Measurements from ENCODE around the gene BASP1.
A peak's percentile ranks its signal among the peaks of the same experiment; 100 is the strongest.

Gene BASP1

GRCh38 chr5:17283121-17283415 lies 65.6 kb downstream of the BASP1 start:
- H4K91ac ChIP-seq (ENCODE audit: low read depth, low read length), result no peak overlapping the region
- no CpG with 5 or more reads among the region's 2 CpGs for WGBS (ENCODE audit: extremely low coverage, insufficient coverage, insufficient read length)
- no peak overlapping the region for H3K4ac ChIP-seq (ENCODE audit: low read depth, low read length)
- no peak overlapping the region for H2BK120ac ChIP-seq (ENCODE audit: insufficient read depth, low read length, poor library complexity)
- no peak overlapping the region for H3K23ac ChIP-seq (ENCODE audit: low read length)
- no peak overlapping the region for H3K4me3 ChIP-seq (ENCODE audit: low read depth, low read length)
- H3K18ac ChIP-seq (ENCODE audit: low read length), result no peak overlapping the region
- no peak overlapping the region for H3K27ac ChIP-seq (ENCODE audit: low read depth, low read length)
- H4K8ac ChIP-seq (ENCODE audit: low read depth, low read length), result no peak overlapping the region
- H3K9me3 ChIP-seq (ENCODE audit: insufficient read depth, low read depth, low read length), result no peaks in the 10 kb centered on the region
- H3K79me2 ChIP-seq (ENCODE audit: control insufficient read depth, insufficient read depth, low read length, poor library complexity), result no peaks in the 10 kb centered on the region
- no peaks in the 10 kb centered on the region for H3K36me3 ChIP-seq (ENCODE audit: control insufficient read depth in 1 of 2, insufficient read depth in 2 of 2, low read length in 2 of 2)
- H3K9ac ChIP-seq (ENCODE audit: low read length), result no peak overlapping the region
- no peak overlapping the region for H2BK5ac ChIP-seq (ENCODE audit: low read depth, low read length, poor library complexity)
- no peak for DNase-seq
- no peak overlapping the region for H2AK5ac ChIP-seq (ENCODE audit: low read length)
- H3K4me2 ChIP-seq (ENCODE audit: low read length), result no peak overlapping the region
- no peak overlapping the region for H4K12ac ChIP-seq (ENCODE audit: low read depth, low read length)
- no peak overlapping the region for H3K14ac ChIP-seq (ENCODE audit: low read length)
- H2BK12ac ChIP-seq (ENCODE audit: low read length), result no peak overlapping the region
- H3K79me1 ChIP-seq (ENCODE audit: low read length), result no peaks in the 10 kb centered on the region
- H2AFZ ChIP-seq (ENCODE audit: insufficient read depth, low read length, poor library complexity), result no peak overlapping the region
- no peaks in the 10 kb centered on the region for H3K27me3 ChIP-seq (ENCODE audit: insufficient read depth, low read length)
- H3K4me1 ChIP-seq (ENCODE audit: control insufficient read depth in 1 of 2, insufficient read depth in 2 of 2, low read length in 2 of 2), result no peaks in the 10 kb centered on the region

- H4K8ac ChIP-seq (ENCODE audit: low read depth, low read length), result no peak overlapping the region
- H3K4ac ChIP-seq (ENCODE audit: low read depth, low read length), result no peak overlapping the region
- H3K4me2 ChIP-seq (ENCODE audit: low read length), result no peak overlapping the region
- H3K36me3 ChIP-seq (ENCODE audit: control insufficient read depth in 1 of 2, insufficient read depth in 2 of 2, low read length in 2 of 2), result no peaks in the 10 kb centered on the region
- H3K27me3 ChIP-seq (ENCODE audit: insufficient read depth, low read length), result no peaks in the 10 kb centered on the region
- H3K4me3 ChIP-seq (ENCODE audit: low read depth, low read length), result no peak overlapping the region
- H3K23ac ChIP-seq (ENCODE audit: low read length), result no peak overlapping the region
- no peak for DNase-seq
- no peak overlapping the region for H3K9ac ChIP-seq (ENCODE audit: low read length)
- H4K12ac ChIP-seq (ENCODE audit: low read depth, low read length), result no peak overlapping the region
- no CpG with 5 or more reads among the region's 4 CpGs for WGBS (ENCODE audit: extremely low coverage, insufficient coverage, insufficient read length)
- no peak overlapping the region for H2BK12ac ChIP-seq (ENCODE audit: low read length)
- H3K79me2 ChIP-seq (ENCODE audit: control insufficient read depth, insufficient read depth, low read length, poor library complexity), result no peaks in the 10 kb centered on the region
- no peak overlapping the region for H2AK5ac ChIP-seq (ENCODE audit: low read length)
- no peak overlapping the region for H3K18ac ChIP-seq (ENCODE audit: low read length)
- no peak overlapping the region for H2BK5ac ChIP-seq (ENCODE audit: low read depth, low read length, poor library complexity)
- no peak overlapping the region for H3K14ac ChIP-seq (ENCODE audit: low read length)
- peaks cover 4 to 13% of the 10 kb centered on the region in 2 experiments for H3K4me1 ChIP-seq (ENCODE audit: control insufficient read depth in 1 of 2, insufficient read depth in 2 of 2, low read length in 2 of 2)
- H3K27ac ChIP-seq (ENCODE audit: low read depth, low read length), result no peak overlapping the region
- no peak overlapping the region for H4K91ac ChIP-seq (ENCODE audit: low read depth, low read length)
- peaks cover 5% of the 10 kb centered on the region for H3K79me1 ChIP-seq (ENCODE audit: low read length)
- H3K9me3 ChIP-seq (ENCODE audit: insufficient read depth, low read depth, low read length), result no peaks in the 10 kb centered on the region
- no peak overlapping the region for H2BK120ac ChIP-seq (ENCODE audit: insufficient read depth, low read length, poor library complexity)
- H2AFZ ChIP-seq (ENCODE audit: insufficient read depth, low read length, poor library complexity), result no peak overlapping the region
Measured at GRCh38 chr5:17287501-17288155, 70.2 kb downstream of the BASP1 start.

- Histone ChIP-seq H3K4me2 (ENCODE audit: low read length) (no peak overlapping the region), H3K4me1 (ENCODE audit: control insufficient read depth in 1 of 2, insufficient read depth in 2 of 2, low read length in 2 of 2) (peaks cover 4 to 13% of the 10 kb centered on the region in 2 experiments), H3K27ac (ENCODE audit: low read depth, low read length) (no peak overlapping the region), H3K27me3 (ENCODE audit: insufficient read depth, low read length) (no peaks in the 10 kb centered on the region), H3K9me3 (ENCODE audit: insufficient read depth, low read depth, low read length) (no peaks in the 10 kb centered on the region), H3K23ac (ENCODE audit: low read length) (no peak overlapping the region), H3K79me1 (ENCODE audit: low read length) (peaks cover 5% of the 10 kb centered on the region), H2AFZ (ENCODE audit: insufficient read depth, low read length, poor library complexity) (no peak overlapping the region), H4K12ac (ENCODE audit: low read depth, low read length) (no peak overlapping the region), H4K8ac (ENCODE audit: low read depth, low read length) (no peak overlapping the region), H3K14ac (ENCODE audit: low read length) (no peak overlapping the region), H2BK120ac (ENCODE audit: insufficient read depth, low read length, poor library complexity) (no peak overlapping the region), H2AK5ac (ENCODE audit: low read length) (no peak overlapping the region), H4K91ac (ENCODE audit: low read depth, low read length) (no peak overlapping the region), H3K18ac (ENCODE audit: low read length) (no peak overlapping the region), H3K36me3 (ENCODE audit: control insufficient read depth in 1 of 2, insufficient read depth in 2 of 2, low read length in 2 of 2) (no peaks in the 10 kb centered on the region), H2BK5ac (ENCODE audit: low read depth, low read length, poor library complexity) (no peak overlapping the region), H3K4me3 (ENCODE audit: low read depth, low read length) (no peak overlapping the region), H3K4ac (ENCODE audit: low read depth, low read length) (no peak overlapping the region), H3K79me2 (ENCODE audit: control insufficient read depth, insufficient read depth, low read length, poor library complexity) (no peaks in the 10 kb centered on the region), H2BK12ac (ENCODE audit: low read length) (no peak overlapping the region), H3K9ac (ENCODE audit: low read length) (no peak overlapping the region)
- no CpG with 5 or more reads among the region's 3 CpGs for WGBS (ENCODE audit: extremely low coverage, insufficient coverage, insufficient read length)
- no peak for DNase-seq
Measured at GRCh38 chr5:17288570-17288969, 71.1 kb downstream of the BASP1 start.

- Histone ChIP-seq H4K12ac (ENCODE audit: low read depth, low read length) (no peak overlapping the region), H3K18ac (ENCODE audit: low read length) (no peak overlapping the region), H3K9ac (ENCODE audit: low read length) (no peak overlapping the region), H3K4me1 (ENCODE audit: control insufficient read depth in 1 of 2, insufficient read depth in 2 of 2, low read length in 2 of 2) (peaks cover 4 to 13% of the 10 kb centered on the region in 2 experiments), H2AK5ac (ENCODE audit: low read length) (no peak overlapping the region), H3K79me2 (ENCODE audit: control insufficient read depth, insufficient read depth, low read length, poor library complexity) (no peaks in the 10 kb centered on the region), H3K9me3 (ENCODE audit: insufficient read depth, low read depth, low read length) (no peaks in the 10 kb centered on the region), H3K36me3 (ENCODE audit: control insufficient read depth in 1 of 2, insufficient read depth in 2 of 2, low read length in 2 of 2) (no peaks in the 10 kb centered on the region), H3K79me1 (ENCODE audit: low read length) (peaks cover 5% of the 10 kb centered on the region), H3K14ac (ENCODE audit: low read length) (no peak overlapping the region), H3K27me3 (ENCODE audit: insufficient read depth, low read length) (no peaks in the 10 kb centered on the region), H2BK12ac (ENCODE audit: low read length) (peak overlapping the region; percentile 26), H3K4ac (ENCODE audit: low read depth, low read length) (no peak overlapping the region), H3K4me3 (ENCODE audit: low read depth, low read length) (no peak overlapping the region), H4K8ac (ENCODE audit: low read depth, low read length) (no peak overlapping the region), H2BK120ac (ENCODE audit: insufficient read depth, low read length, poor library complexity) (no peak overlapping the region), H3K4me2 (ENCODE audit: low read length) (no peak overlapping the region), H3K23ac (ENCODE audit: low read length) (no peak overlapping the region), H2AFZ (ENCODE audit: insufficient read depth, low read length, poor library complexity) (no peak overlapping the region), H4K91ac (ENCODE audit: low read depth, low read length) (peak overlapping the region; percentile 13), H2BK5ac (ENCODE audit: low read depth, low read length, poor library complexity) (no peak overlapping the region), H3K27ac (ENCODE audit: low read depth, low read length) (no peak overlapping the region)
- DNase-seq, result peak; percentile 52 to 82
- WGBS (ENCODE audit: extremely low coverage, insufficient coverage, insufficient read length), result no CpG with 5 or more reads among the region's 16 CpGs
Measured at GRCh38 chr5:17289681-17290539, 72.5 kb downstream of the BASP1 start.
